IPS-NIHi7 (cell line): ENCODE results near the gene PDE4D.
A peak's percentile ranks its signal among the peaks of the same experiment; 100 is the strongest.

ENCODE experiments used
- DNase-seq: peaks from one replicate; pipeline ENCODE4 v3.0.0; 2012; ENCODE audit warnings: mixed read lengths; ENCODE audit errors: extremely low spot score

The PDE4D gene

GRCh38 chr5:59521476-59521875, 372.1 kb downstream of the PDE4D start:
- DNase-seq, result no peak

- DNase-seq, result no peak
Observed at GRCh38 chr5:59519338-59519737, 374.2 kb downstream of the PDE4D start.

- no peak for DNase-seq
Observed at GRCh38 chr5:59517926-59518585, 375.5 kb downstream of the PDE4D start.

GRCh38 chr5:59516161-59516560, 377.4 kb downstream of the PDE4D start:
- no peak for DNase-seq

- DNase-seq, result no peak
Observed at GRCh38 chr5:59506285-59506877, 387.1 kb downstream of the PDE4D start.

GRCh38 chr5:59504043-59504442, 389.5 kb downstream of the PDE4D start:
- no peak for DNase-seq

- DNase-seq, result no peak
Observed at GRCh38 chr5:59503220-59503619, 390.3 kb downstream of the PDE4D start.

GRCh38 chr5:59501316-59501715, 392.2 kb downstream of the PDE4D start:
- DNase-seq, result no peak

GRCh38 chr5:59500014-59500413, 393.5 kb downstream of the PDE4D start:
- DNase-seq, result no peak

- DNase-seq, result no peak
Observed at GRCh38 chr5:59497207-59497606, 396.3 kb downstream of the PDE4D start.

GRCh38 chr5:59496524-59497134, 396.9 kb downstream of the PDE4D start:
- DNase-seq, result peak; percentile 77

- no peak for DNase-seq
Observed at GRCh38 chr5:59491945-59492344, 401.6 kb downstream of the PDE4D start.

- DNase-seq, result no peak
Observed at GRCh38 chr5:59489551-59489950, 404.0 kb downstream of the PDE4D start.

- no peak for DNase-seq
Observed at GRCh38 chr5:59487772-59488729, 405.5 kb downstream of the PDE4D start.

GRCh38 chr5:59487068-59487686, 406.3 kb downstream of the PDE4D start:
- DNase-seq, result no peak

GRCh38 chr5:59486508-59486907, 407.0 kb downstream of the PDE4D start:
- no peak for DNase-seq

GRCh38 chr5:59485629-59486439, 407.7 kb downstream of the PDE4D start:
- no peak for DNase-seq

- no peak for DNase-seq
Observed at GRCh38 chr5:59485107-59485506, 408.4 kb downstream of the PDE4D start.

- DNase-seq, result no peak
Observed at GRCh38 chr5:59484618-59485017, 408.9 kb downstream of the PDE4D start.

- no peak for DNase-seq
Observed at GRCh38 chr5:59483971-59484472, 409.5 kb downstream of the PDE4D start.

- DNase-seq, result no peak
Observed at GRCh38 chr5:59479086-59479485, 414.4 kb downstream of the PDE4D start.
